Suprapubic skin (tissue), 4 donors: Measurements from ENCODE around the gene CA5B. TPM values are rescaled to one million over a fixed set of nuclear protein-coding genes. Genes with fewer than 3 reads are reported as not detected.

Experiments
- DNase-seq, 2 donors: peaks; one replicate each; pipeline ENCODE4 v3.0.0-alpha.2; 2019; ENCODE audit warnings: low spot score in 2 of 2
- H3K27ac ChIP-seq: fragments of 200-600 bp; sonication (generic); one replicate; pipeline ENCODE4 v1.5.1; 2019
- H3K27me3 ChIP-seq: fragments of 200-600 bp; sonication (generic); one replicate; pipeline ENCODE4 v1.5.1; 2019
- H3K36me3 ChIP-seq: fragments of 200-600 bp; sonication (generic); one replicate; pipeline ENCODE4 v1.5.1; 2019
- H3K4me1 ChIP-seq: fragments of 200-600 bp; sonication (generic); one replicate; pipeline ENCODE4 v1.5.1; 2019
- H3K4me3 ChIP-seq: fragments of 200-600 bp; sonication (generic); one replicate; pipeline ENCODE4 v1.5.1; 2019; ENCODE audit warnings: mild to moderate bottlenecking
- H3K9me3 ChIP-seq: fragments of 200-600 bp; sonication (generic); one replicate; pipeline ENCODE4 v1.5.1; 2019
- EP300 ChIP-seq: sonication (generic); formaldehyde crosslinking; IDR thresholded peaks from one replicate; pipeline ENCODE4 v1.6.1; 2017; ENCODE audit warnings: antibody characterized with exemption
- POLR2A ChIP-seq, 2 donors: fragments of 450-650 bp; IDR thresholded peaks; one replicate each; pipeline ENCODE4 v1.6.1; 2017; ENCODE audit warnings: antibody characterized with exemption in 2 of 2, mild to moderate bottlenecking in 2 of 2, moderate library complexity in 2 of 2
- POLR2AphosphoS5 ChIP-seq, 3 donors: sonication (generic); formaldehyde crosslinking; IDR thresholded peaks; one replicate each; pipeline ENCODE4 v1.6.1; 2017; ENCODE audit warnings: antibody characterized with exemption in 3 of 3
- WGBS: methylation state at CpG from one replicate; pipeline ENCODE4 v1.1.5; 2018; 5-methylcytosine and 5-hydroxymethylcytosine counted together
- total RNA-seq, 4 donors: library from RNA; depleted of rRNA; stranded (reverse); fragments of >200 nt; gene quantifications; one replicate each; pipeline ENCODE4 v1.1.0, GENCODE V29; 2016
- TF ChIP-seq, protein P1 (sequence below), 2 donors: fragments of 200-600 bp in 1 of 2; fragments of 450-650 bp in 1 of 2; sonication (generic) in 1 of 2; IDR thresholded peaks; one replicate each; pipeline ENCODE4 v1.5.1; 2016 to 2019; ENCODE audit warnings: antibody characterized with exemption in 2 of 2, mild to moderate bottlenecking in 1 of 2, moderate library complexity in 1 of 2

CA5B gene
- total RNA-seq, 4 donors from 2014 or later = 6.8 to 32.3 (median 7.9) TPM

DNA sequence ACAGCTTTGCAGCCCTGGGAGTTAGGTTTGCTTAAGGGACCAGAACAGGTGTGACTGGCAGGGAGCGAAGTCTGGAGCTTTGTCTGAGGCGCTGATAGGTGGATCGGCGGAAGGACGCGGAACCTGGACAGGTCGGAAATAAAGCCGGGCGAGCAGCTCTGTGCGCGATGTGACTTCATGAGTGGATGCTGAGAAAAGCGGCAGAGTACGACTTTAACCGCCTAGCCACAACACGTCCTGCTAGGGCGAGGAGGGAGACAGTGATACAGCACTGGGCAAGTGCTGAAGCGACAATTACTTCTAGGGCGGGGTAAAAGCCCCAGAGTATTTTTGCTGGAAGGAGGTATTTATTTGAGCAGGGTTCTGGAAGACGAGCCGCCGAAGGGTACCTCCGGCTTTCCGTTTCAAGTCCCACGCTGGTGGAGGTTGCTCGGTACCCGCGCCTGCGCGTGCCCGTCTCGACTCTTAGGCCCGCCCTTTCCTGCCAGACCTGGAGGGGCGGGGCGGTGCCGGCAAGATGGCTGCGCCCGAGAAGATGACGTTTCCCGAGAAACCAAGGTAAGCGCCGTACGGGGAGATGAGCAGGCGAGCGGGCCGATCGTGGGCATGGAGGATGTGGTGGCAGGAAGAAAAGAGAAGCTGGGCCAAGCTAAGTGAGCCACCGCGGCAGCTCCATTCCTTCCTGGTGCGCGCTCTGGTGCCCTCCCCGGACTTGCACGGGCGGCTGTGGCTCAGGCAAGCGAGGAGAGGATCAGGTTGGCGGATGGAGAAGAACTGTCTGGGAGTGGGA is 52.1 kb downstream of the CA5B start, which contains the start of gene ZRSR2:
Gene ZRSR2 (plus strand): TSS at position 506 of the 790 bp plus-strand sequence. CDS start 12 bp downstream, at position 518.
- H3K4me1 ChIP-seq = peaks cover 10% of the 10 kb centered on the region
- H3K4me3 ChIP-seq = peak within 1 kb of the TSS; percentile 63
- H3K27me3 ChIP-seq = no peaks in the 10 kb centered on the region
- peak; percentile 89 to 90 for DNase-seq
- H3K9me3 ChIP-seq = no peaks in the 10 kb centered on the region
- under 1% methylated on average over 45 of the region's 55 CpGs for WGBS
- peak within 1 kb of the TSS; percentile 84 for H3K27ac ChIP-seq
- TF ChIP-seq POLR2A (IDR thresholded peaks at IDR 0.05) (peak in 1 of 2 donors; percentile 51), POLR2AphosphoS5 (IDR thresholded peaks at IDR 0.05) (peak in 2 of 3 donors; percentile 12 to 17), EP300 (no peak)
- H3K36me3 ChIP-seq = no peaks in the 10 kb centered on the region

DNA sequence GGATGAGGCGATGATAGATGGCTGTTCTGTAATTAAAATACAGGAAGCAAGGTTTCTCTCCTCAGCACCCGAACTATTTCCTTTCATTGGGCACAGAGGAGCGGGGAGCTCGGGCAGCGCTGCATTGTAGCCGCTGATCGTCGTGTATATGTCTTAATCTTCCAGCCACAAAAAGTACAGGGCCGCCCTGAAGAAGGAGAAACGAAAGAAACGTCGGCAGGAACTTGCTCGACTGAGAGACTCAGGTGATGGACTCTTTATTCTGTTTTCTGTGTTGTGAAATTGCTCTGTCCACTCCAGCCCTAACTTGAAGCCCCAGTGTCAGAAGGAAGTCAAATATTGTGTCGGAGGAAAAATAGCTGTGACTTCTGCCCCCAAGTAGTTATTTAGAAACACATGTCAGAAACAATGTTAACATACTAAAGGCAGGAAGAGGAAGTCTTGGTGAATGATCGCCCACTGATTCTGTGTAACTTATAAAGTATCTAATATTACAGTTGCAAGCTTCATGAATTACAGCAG is 52.8 kb downstream of the CA5B start:
- Histone ChIP-seq H3K4me1 (peaks cover 10% of the 10 kb centered on the region), H3K4me3 (peak overlapping the region; percentile 63), H3K27ac (peak overlapping the region; percentile 84), H3K9me3 (no peaks in the 10 kb centered on the region), H3K27me3 (no peaks in the 10 kb centered on the region), H3K36me3 (no peaks in the 10 kb centered on the region)
- 0% methylated on average over 15 of the region's 15 CpGs for WGBS
- TF ChIP-seq, protein P1, sequence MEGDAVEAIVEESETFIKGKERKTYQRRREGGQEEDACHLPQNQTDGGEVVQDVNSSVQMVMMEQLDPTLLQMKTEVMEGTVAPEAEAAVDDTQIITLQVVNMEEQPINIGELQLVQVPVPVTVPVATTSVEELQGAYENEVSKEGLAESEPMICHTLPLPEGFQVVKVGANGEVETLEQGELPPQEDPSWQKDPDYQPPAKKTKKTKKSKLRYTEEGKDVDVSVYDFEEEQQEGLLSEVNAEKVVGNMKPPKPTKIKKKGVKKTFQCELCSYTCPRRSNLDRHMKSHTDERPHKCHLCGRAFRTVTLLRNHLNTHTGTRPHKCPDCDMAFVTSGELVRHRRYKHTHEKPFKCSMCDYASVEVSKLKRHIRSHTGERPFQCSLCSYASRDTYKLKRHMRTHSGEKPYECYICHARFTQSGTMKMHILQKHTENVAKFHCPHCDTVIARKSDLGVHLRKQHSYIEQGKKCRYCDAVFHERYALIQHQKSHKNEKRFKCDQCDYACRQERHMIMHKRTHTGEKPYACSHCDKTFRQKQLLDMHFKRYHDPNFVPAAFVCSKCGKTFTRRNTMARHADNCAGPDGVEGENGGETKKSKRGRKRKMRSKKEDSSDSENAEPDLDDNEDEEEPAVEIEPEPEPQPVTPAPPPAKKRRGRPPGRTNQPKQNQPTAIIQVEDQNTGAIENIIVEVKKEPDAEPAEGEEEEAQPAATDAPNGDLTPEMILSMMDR (IDR thresholded peaks at IDR 0.05) = no peak
- TF ChIP-seq EP300 = no peak
- TF ChIP-seq POLR2AphosphoS5 (IDR thresholded peaks at IDR 0.05) = no peak
- DNase-seq = no peak

DNA sequence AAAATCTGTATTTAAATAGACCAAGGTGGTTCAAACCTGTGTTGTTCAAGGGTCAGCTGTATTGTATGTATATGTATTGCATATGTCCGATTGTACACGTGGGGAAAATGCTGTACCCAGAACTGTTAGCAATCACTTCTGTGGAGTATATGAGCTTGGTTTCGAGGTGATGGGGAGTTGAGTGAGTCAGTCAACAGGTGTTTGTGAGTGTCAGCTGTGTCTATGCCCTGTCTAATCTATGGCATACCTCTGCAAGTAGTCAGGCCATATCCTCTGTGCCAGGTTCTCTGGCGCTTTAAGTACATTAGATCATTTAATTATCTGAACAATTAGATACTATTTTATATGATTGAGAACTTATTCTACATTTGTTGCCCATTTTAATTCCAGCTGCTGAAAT is 59.6 kb downstream of the CA5B start:
- TF ChIP-seq EP300 (no peak), POLR2AphosphoS5 (IDR thresholded peaks at IDR 0.05) (no peak), POLR2A (IDR thresholded peaks at IDR 0.05) (no peak)
- TF ChIP-seq, protein P1 (IDR thresholded peaks at IDR 0.05) = no peak
- Histone ChIP-seq H3K4me3 (no peak overlapping the region), H3K4me1 (no peaks in the 10 kb centered on the region), H3K27me3 (no peaks in the 10 kb centered on the region), H3K36me3 (no peaks in the 10 kb centered on the region), H3K9me3 (no peaks in the 10 kb centered on the region), H3K27ac (no peak overlapping the region)
- WGBS = 90% methylated on average over 4 of the region's 4 CpGs
- DNase-seq = no peak

DNA sequence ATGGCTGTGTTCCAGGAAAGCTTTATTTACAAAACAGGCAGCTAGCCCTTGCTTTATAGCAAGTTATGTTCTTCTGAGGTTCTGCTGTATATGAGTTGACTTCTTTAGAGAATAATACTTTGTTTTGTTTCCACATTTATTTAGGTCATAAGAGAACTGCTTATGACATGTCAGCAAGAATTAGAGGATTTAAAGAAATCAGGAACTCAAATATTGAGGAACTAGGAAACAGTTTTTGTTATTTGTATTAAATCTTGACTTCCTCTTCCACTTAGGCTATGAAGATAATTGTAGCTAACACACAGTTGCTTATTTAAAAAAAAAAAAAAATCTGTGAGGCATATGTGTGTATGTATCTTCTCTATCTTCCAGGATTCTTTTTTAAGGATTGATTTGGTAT is 66.5 kb downstream of the CA5B start:
- Histone ChIP-seq H3K4me1 (no peaks in the 10 kb centered on the region), H3K4me3 (no peak overlapping the region), H3K9me3 (no peaks in the 10 kb centered on the region), H3K36me3 (peaks cover 11% of the 10 kb centered on the region), H3K27ac (no peak overlapping the region), H3K27me3 (no peaks in the 10 kb centered on the region)
- no peak for DNase-seq
- no peak for TF ChIP-seq POLR2A (IDR thresholded peaks at IDR 0.05)
- no peak for TF ChIP-seq EP300
- no peak for TF ChIP-seq POLR2AphosphoS5 (IDR thresholded peaks at IDR 0.05)
- TF ChIP-seq, protein P1 (IDR thresholded peaks at IDR 0.05) = no peak

DNA sequence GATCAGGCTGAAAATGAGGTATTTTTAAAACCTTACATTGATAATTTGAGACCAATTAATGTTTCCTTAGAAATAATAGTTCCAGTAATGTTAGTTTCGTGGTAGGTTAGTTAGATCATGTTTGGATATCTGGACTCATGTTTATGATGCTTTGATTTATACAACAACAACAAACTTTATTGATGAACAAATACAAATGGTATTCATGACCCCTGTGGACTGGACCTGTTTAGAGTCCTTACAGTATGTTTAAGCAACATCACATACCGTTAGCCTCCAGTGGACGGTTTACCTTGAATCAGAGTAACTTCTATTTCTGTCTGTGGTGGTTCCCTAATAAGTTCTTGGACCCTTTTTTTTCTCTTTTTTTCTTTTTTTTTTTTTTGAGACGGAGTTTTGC is 70.2 kb downstream of the CA5B start:
- Histone ChIP-seq H3K4me3 (no peak overlapping the region), H3K36me3 (peaks cover 20% of the 10 kb centered on the region), H3K27me3 (no peaks in the 10 kb centered on the region), H3K4me1 (no peaks in the 10 kb centered on the region), H3K27ac (no peak overlapping the region), H3K9me3 (no peaks in the 10 kb centered on the region)
- 94% methylated on average over 4 of the region's 4 CpGs for WGBS
- TF ChIP-seq POLR2AphosphoS5 (IDR thresholded peaks at IDR 0.05) (no peak), POLR2A (IDR thresholded peaks at IDR 0.05) (no peak), EP300 (no peak)
- TF ChIP-seq, protein P1 (IDR thresholded peaks at IDR 0.05) = no peak
- no peak for DNase-seq
